Smooth muscle cell of the umbilical artery (primary cell): Measurements from ENCODE around the gene KRTAP2-3. TPM values are rescaled to one million over a fixed set of nuclear protein-coding genes. Genes with fewer than 3 reads are reported as not detected.

Source experiments
- total RNA-seq: library from RNA; depleted of rRNA; stranded (reverse); fragments of >200 nt; gene quantifications from 2 replicates; pipeline ENCODE4 v1.2.3, GENCODE V29; 2014

KRTAP2-3 gene
- 0.65 TPM in 1 of 2 replicates, not detected in the other for total RNA-seq

GRCh38 chr17:41060052-41060604 lies at the start of gene KRTAP2-3:
KRTAP2-3 (minus strand) TSS chr17:41060114; CDS start chr17:41060050, 64 bp downstream.

GRCh38 chr17:41105347-41105746 lies 45.4 kb upstream of the KRTAP2-3 start, which contains the start of gene KRTAP4-9:
KRTAP4-9 (plus strand) TSS chr17:41105389; CDS start chr17:41105389, 0 bp downstream.

GRCh38 chr17:41101586-41102259 lies 41.8 kb upstream of the KRTAP2-3 start, which contains the start of gene KRTAP4-16:
KRTAP4-16 (minus strand) TSS chr17:41102209; CDS start chr17:41102209, 0 bp downstream.

GRCh38 chr17:41098042-41098441 lies 38.1 kb upstream of the KRTAP2-3 start, which contains the start of gene KRTAP4-8:
KRTAP4-8 (minus strand) TSS chr17:41098142; CDS start chr17:41098084, 58 bp downstream.

GRCh38 chr17:41084100-41084856 lies 24.4 kb upstream of the KRTAP2-3 start, which contains the start of gene KRTAP4-7:
KRTAP4-7 (plus strand) TSS chr17:41084150; CDS start chr17:41084207, 57 bp downstream.

GRCh38 chr17:41065829-41066624 lies 6.1 kb upstream of the KRTAP2-3 start, which contains the start of gene KRTAP2-4:
KRTAP2-4 (minus strand) TSS chr17:41065879; CDS start chr17:41065845, 34 bp downstream.

GRCh38 chr17:41055130-41055529 lies 4.8 kb downstream of the KRTAP2-3 start, which contains the start of gene KRTAP2-2:
KRTAP2-2 (minus strand) TSS chr17:41055230; CDS start chr17:41055211, 19 bp downstream.

GRCh38 chr17:41046735-41047465 lies 13.0 kb downstream of the KRTAP2-3 start, which contains the start of gene KRTAP2-1:
KRTAP2-1 (minus strand) TSS chr17:41047316; CDS start chr17:41047267, 49 bp downstream.

GRCh38 chr17:41040783-41041571 lies 18.9 kb downstream of the KRTAP2-3 start, which contains the start of gene KRTAP1-1:
KRTAP1-1 (minus strand) TSS chr17:41041450; CDS start chr17:41041397, 53 bp downstream.

GRCh38 chr17:41034346-41034935 lies 25.5 kb downstream of the KRTAP2-3 start, which contains the start of gene KRTAP1-3:
KRTAP1-3 (minus strand) TSS chr17:41034874; CDS start chr17:41034821, 53 bp downstream.

GRCh38 chr17:41029633-41030245 lies 30.2 kb downstream of the KRTAP2-3 start, which contains the start of gene KRTAP1-4:
KRTAP1-4 (minus strand) TSS chr17:41030195; CDS start chr17:41030078, 117 bp downstream.

GRCh38 chr17:41026715-41027471 lies 33.0 kb downstream of the KRTAP2-3 start, which contains the start of gene KRTAP1-5:
KRTAP1-5 (minus strand) TSS chr17:41027208; CDS start chr17:41027155, 53 bp downstream.

Other genes starting within 250 kb of the KRTAP2-3 start
- gene KRT10, start 237.5 kb downstream of the KRTAP2-3 start, total RNA-seq = 4.3 and 6.5 TPM in 2 replicates
- gene KRT12, start 192.9 kb downstream of the KRTAP2-3 start, total RNA-seq = not detected in 2 replicates
- not detected in 2 replicates for gene KRT20, start 174.9 kb downstream of the KRTAP2-3 start, total RNA-seq
- gene KRT23, start 122.5 kb downstream of the KRTAP2-3 start, total RNA-seq = 0.28 TPM in 1 of 2 replicates, not detected in the other
- not detected in 2 replicates for gene KRT39, start 93.2 kb downstream of the KRTAP2-3 start, total RNA-seq
- gene KRT40, start 75.8 kb downstream of the KRTAP2-3 start, total RNA-seq = not detected in 2 replicates
- not detected in 2 replicates for gene KRTAP3-3, start 66.0 kb downstream of the KRTAP2-3 start, total RNA-seq
- not detected in 2 replicates for gene KRTAP3-2, start 60.2 kb downstream of the KRTAP2-3 start, total RNA-seq
- gene KRTAP3-1, start 51.0 kb downstream of the KRTAP2-3 start, total RNA-seq = not detected in 2 replicates
- gene KRTAP1-5, start 32.9 kb downstream of the KRTAP2-3 start, total RNA-seq = 0.23 and 0.30 TPM in 2 replicates
- gene KRTAP1-4, start 29.9 kb downstream of the KRTAP2-3 start, total RNA-seq = not detected in 2 replicates
- not detected in 2 replicates for gene KRTAP1-3, start 25.2 kb downstream of the KRTAP2-3 start, total RNA-seq
- gene KRTAP1-1, start 18.7 kb downstream of the KRTAP2-3 start, total RNA-seq = not detected in 2 replicates
- gene KRTAP2-1, start 12.8 kb downstream of the KRTAP2-3 start, total RNA-seq = not detected in 2 replicates
- not detected in 2 replicates for gene KRTAP2-2, start 4.9 kb downstream of the KRTAP2-3 start, total RNA-seq
- gene KRTAP2-4, start 5.8 kb upstream of the KRTAP2-3 start, total RNA-seq = not detected in 2 replicates
- not detected in 2 replicates for gene KRTAP4-7, start 24.0 kb upstream of the KRTAP2-3 start, total RNA-seq
- gene KRTAP4-8, start 38.0 kb upstream of the KRTAP2-3 start, total RNA-seq = not detected in 2 replicates
- gene KRTAP4-16, start 42.1 kb upstream of the KRTAP2-3 start, total RNA-seq = not detected in 2 replicates
- not detected in 2 replicates for gene KRTAP4-9, start 45.3 kb upstream of the KRTAP2-3 start, total RNA-seq
- not detected in 2 replicates for gene KRTAP4-11, start 58.3 kb upstream of the KRTAP2-3 start, total RNA-seq
- not detected in 2 replicates for gene KRTAP4-12, start 64.1 kb upstream of the KRTAP2-3 start, total RNA-seq
- not detected in 2 replicates for gene KRTAP4-6, start 80.4 kb upstream of the KRTAP2-3 start, total RNA-seq
- not detected in 2 replicates for gene KRTAP4-5, start 89.7 kb upstream of the KRTAP2-3 start, total RNA-seq
- not detected in 2 replicates for gene KRTAP4-4, start 100.6 kb upstream of the KRTAP2-3 start, total RNA-seq
- gene KRTAP4-3, start 108.1 kb upstream of the KRTAP2-3 start, total RNA-seq = not detected in 2 replicates
- gene KRTAP4-2, start 118.1 kb upstream of the KRTAP2-3 start, total RNA-seq = not detected in 2 replicates
- gene KRTAP4-1, start 124.8 kb upstream of the KRTAP2-3 start, total RNA-seq = not detected in 2 replicates
- not detected in 2 replicates for gene KRTAP9-1, start 129.8 kb upstream of the KRTAP2-3 start, total RNA-seq
- not detected in 2 replicates for gene KRTAP9-2, start 166.5 kb upstream of the KRTAP2-3 start, total RNA-seq
- gene KRTAP9-3, start 172.3 kb upstream of the KRTAP2-3 start, total RNA-seq = not detected in 2 replicates
- not detected in 2 replicates for gene KRTAP9-8, start 177.9 kb upstream of the KRTAP2-3 start, total RNA-seq
- not detected in 2 replicates for gene KRTAP9-4, start 189.6 kb upstream of the KRTAP2-3 start, total RNA-seq
- gene KRTAP9-9, start 195.3 kb upstream of the KRTAP2-3 start, total RNA-seq = not detected in 2 replicates
- gene KRTAP9-6, start 205.3 kb upstream of the KRTAP2-3 start, total RNA-seq = not detected in 2 replicates
- gene KRTAP9-7, start 215.6 kb upstream of the KRTAP2-3 start, total RNA-seq = not detected in 2 replicates
- gene KRTAP29-1, start 242.7 kb upstream of the KRTAP2-3 start, total RNA-seq = not detected in 2 replicates
- gene KRTAP16-1, start 249.2 kb upstream of the KRTAP2-3 start, total RNA-seq = not detected in 2 replicates